Astrocyte (in vitro differentiated cells and primary cell): Measurements from ENCODE around the gene JAKMIP2. TPM values are rescaled to one million over a fixed set of nuclear protein-coding genes. Genes with fewer than 3 reads are reported as not detected.

ENCODE experiments used
- DNase-seq: peaks from one replicate; pipeline ENCODE4 v3.0.0-alpha.2; 2010; ENCODE audit warnings: low read depth
- FAIRE-seq: peaks from 2 replicates; lab custom pipeline; 2011; peaks lifted over from hg19 to GRCh38; lab: Jason Lieb, UNC
- H2AFZ ChIP-seq: 2 replicates; pipeline ENCODE4 v1.6.0; 2012; ENCODE audit warnings: low read depth, low read length, inconsistent platforms
- H3K27ac ChIP-seq: 2 replicates; pipeline ENCODE4 v1.5.1; 2011; ENCODE audit warnings: low read depth, low read length, inconsistent platforms
- H3K27me3 ChIP-seq: 2 replicates; pipeline ENCODE4 v1.6.0; 2011; ENCODE audit warnings: low read length, inconsistent platforms; ENCODE audit not compliant: insufficient read depth
- H3K36me3 ChIP-seq: 2 replicates; pipeline ENCODE4 v1.5.1; 2011; ENCODE audit warnings: low read length, inconsistent platforms; ENCODE audit not compliant: insufficient read depth
- H3K4me1 ChIP-seq: 2 replicates; pipeline ENCODE4 v1.5.1; 2011; ENCODE audit warnings: low read length, inconsistent platforms; ENCODE audit not compliant: insufficient read depth
- H3K4me2 ChIP-seq: 2 replicates; pipeline ENCODE4 v1.6.0; 2012; ENCODE audit warnings: low read length, inconsistent platforms
- H3K4me3 ChIP-seq: 2 replicates; pipeline ENCODE4 v1.5.1; 2011; ENCODE audit warnings: low read depth, mild to moderate bottlenecking, low read length, inconsistent platforms; ENCODE audit not compliant: insufficient read depth
- H3K79me2 ChIP-seq: 2 replicates; pipeline ENCODE4 v1.6.0; 2012; ENCODE audit warnings: mild to moderate bottlenecking, low read length, inconsistent platforms; ENCODE audit not compliant: insufficient read depth
- H3K9ac ChIP-seq: 2 replicates; pipeline ENCODE4 v1.6.0; 2012; ENCODE audit warnings: mild to moderate bottlenecking, low read length, inconsistent platforms
- H3K9me3 ChIP-seq: 2 replicates; pipeline ENCODE4 v1.5.1; 2012; ENCODE audit warnings: low read depth, mild to moderate bottlenecking, low read length, inconsistent platforms; ENCODE audit not compliant: insufficient read depth
- H4K20me1 ChIP-seq: 2 replicates; pipeline ENCODE4 v1.6.0; 2012; ENCODE audit warnings: low read length, inconsistent platforms; ENCODE audit not compliant: insufficient read depth
- H3K27ac Mint-ChIP-seq: one replicate; pipeline ENCODE4 v1.8.0; 2021; ENCODE audit warnings: mild to moderate bottlenecking, mixed read lengths; ENCODE audit not compliant: unreplicated experiment
- H3K27me3 Mint-ChIP-seq: one replicate; pipeline ENCODE4 v1.8.0; 2021; ENCODE audit warnings: low read depth, mixed read lengths; ENCODE audit not compliant: unreplicated experiment
- H3K36me3 Mint-ChIP-seq: one replicate; pipeline ENCODE4 v1.8.0; 2021; ENCODE audit warnings: low read depth, mixed read lengths; ENCODE audit not compliant: unreplicated experiment
- H3K4me1 Mint-ChIP-seq: one replicate; pipeline ENCODE4 v1.8.0; 2021; ENCODE audit warnings: low read depth, mixed read lengths; ENCODE audit not compliant: unreplicated experiment
- H3K4me3 Mint-ChIP-seq: one replicate; pipeline ENCODE4 v1.8.0; 2021; ENCODE audit warnings: mild to moderate bottlenecking, moderate library complexity, mixed read lengths; ENCODE audit not compliant: unreplicated experiment
- H3K9me3 Mint-ChIP-seq: one replicate; pipeline ENCODE4 v1.8.0; 2021; ENCODE audit warnings: mild to moderate bottlenecking, mixed read lengths; ENCODE audit not compliant: unreplicated experiment
- EZH2 ChIP-seq: IDR thresholded peaks from 2 replicates; pipeline ENCODE4 v1.6.1; 2012; ENCODE audit warnings: mild to moderate bottlenecking, low read length, inconsistent platforms; ENCODE audit not compliant: insufficient read depth
- total RNA-seq: library from RNA; stranded (reverse); gene quantifications from 2 replicates; pipeline ENCODE4 v1.2.1, GENCODE V29; 2021
- TF ChIP-seq, protein P1 (sequence below): IDR thresholded peaks from 2 replicates; pipeline ENCODE4 v1.5.1; 2011; ENCODE audit warnings: low read depth, mild to moderate bottlenecking, inconsistent platforms, low read length, moderate library complexity; ENCODE audit not compliant: insufficient read depth

Gene JAKMIP2
- total RNA-seq, 1 donor from 2014 or later = 15.1 TPM

- H2AFZ ChIP-seq = no peak overlapping the region
- FAIRE-seq (no peak), DNase-seq (no peak)
- no peak overlapping the region for H3K27ac ChIP-seq
- H3K4me1 ChIP-seq = no peaks in the 10 kb centered on the region
- H3K9me3 ChIP-seq = no peaks in the 10 kb centered on the region
- Mint-ChIP-seq H3K27me3 (peaks cover 12% of the 10 kb centered on the region), H3K27ac (no peak overlapping the region), H3K4me1 (peaks cover 5% of the 10 kb centered on the region), H3K36me3 (no peaks in the 10 kb centered on the region), H3K4me3 (no peak overlapping the region), H3K9me3 (no peaks in the 10 kb centered on the region)
- H4K20me1 ChIP-seq = no peaks in the 10 kb centered on the region
- H3K36me3 ChIP-seq = no peaks in the 10 kb centered on the region
- no peak overlapping the region for H3K9ac ChIP-seq
- H3K79me2 ChIP-seq = no peaks in the 10 kb centered on the region
- TF ChIP-seq, protein P1, sequence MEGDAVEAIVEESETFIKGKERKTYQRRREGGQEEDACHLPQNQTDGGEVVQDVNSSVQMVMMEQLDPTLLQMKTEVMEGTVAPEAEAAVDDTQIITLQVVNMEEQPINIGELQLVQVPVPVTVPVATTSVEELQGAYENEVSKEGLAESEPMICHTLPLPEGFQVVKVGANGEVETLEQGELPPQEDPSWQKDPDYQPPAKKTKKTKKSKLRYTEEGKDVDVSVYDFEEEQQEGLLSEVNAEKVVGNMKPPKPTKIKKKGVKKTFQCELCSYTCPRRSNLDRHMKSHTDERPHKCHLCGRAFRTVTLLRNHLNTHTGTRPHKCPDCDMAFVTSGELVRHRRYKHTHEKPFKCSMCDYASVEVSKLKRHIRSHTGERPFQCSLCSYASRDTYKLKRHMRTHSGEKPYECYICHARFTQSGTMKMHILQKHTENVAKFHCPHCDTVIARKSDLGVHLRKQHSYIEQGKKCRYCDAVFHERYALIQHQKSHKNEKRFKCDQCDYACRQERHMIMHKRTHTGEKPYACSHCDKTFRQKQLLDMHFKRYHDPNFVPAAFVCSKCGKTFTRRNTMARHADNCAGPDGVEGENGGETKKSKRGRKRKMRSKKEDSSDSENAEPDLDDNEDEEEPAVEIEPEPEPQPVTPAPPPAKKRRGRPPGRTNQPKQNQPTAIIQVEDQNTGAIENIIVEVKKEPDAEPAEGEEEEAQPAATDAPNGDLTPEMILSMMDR = no peak
- no peak for TF ChIP-seq EZH2
- no peak overlapping the region for H3K4me2 ChIP-seq
- H3K4me3 ChIP-seq = no peak overlapping the region
- no peaks in the 10 kb centered on the region for H3K27me3 ChIP-seq
Measured at GRCh38 chr5:147800491-147800890, 18.0 kb upstream of the JAKMIP2 start.

GRCh38 chr5:147796556-147797308, 14.2 kb upstream of the JAKMIP2 start:
- H3K79me2 ChIP-seq = no peaks in the 10 kb centered on the region
- Mint-ChIP-seq H3K27me3 (peaks cover 4% of the 10 kb centered on the region), H3K4me3 (no peak overlapping the region), H3K9me3 (no peaks in the 10 kb centered on the region), H3K27ac (no peak overlapping the region), H3K36me3 (no peaks in the 10 kb centered on the region), H3K4me1 (no peaks in the 10 kb centered on the region)
- no peak overlapping the region for H3K27ac ChIP-seq
- H3K4me2 ChIP-seq = no peak overlapping the region
- no peaks in the 10 kb centered on the region for H3K4me1 ChIP-seq
- TF ChIP-seq EZH2 = no peak
- TF ChIP-seq, protein P1 = no peak
- no peak for DNase-seq
- no peak overlapping the region for H2AFZ ChIP-seq
- FAIRE-seq = no peak
- H4K20me1 ChIP-seq = no peaks in the 10 kb centered on the region
- no peaks in the 10 kb centered on the region for H3K9me3 ChIP-seq
- no peaks in the 10 kb centered on the region for H3K27me3 ChIP-seq
- H3K9ac ChIP-seq = no peak overlapping the region
- no peaks in the 10 kb centered on the region for H3K36me3 ChIP-seq
- no peak overlapping the region for H3K4me3 ChIP-seq

DNA sequence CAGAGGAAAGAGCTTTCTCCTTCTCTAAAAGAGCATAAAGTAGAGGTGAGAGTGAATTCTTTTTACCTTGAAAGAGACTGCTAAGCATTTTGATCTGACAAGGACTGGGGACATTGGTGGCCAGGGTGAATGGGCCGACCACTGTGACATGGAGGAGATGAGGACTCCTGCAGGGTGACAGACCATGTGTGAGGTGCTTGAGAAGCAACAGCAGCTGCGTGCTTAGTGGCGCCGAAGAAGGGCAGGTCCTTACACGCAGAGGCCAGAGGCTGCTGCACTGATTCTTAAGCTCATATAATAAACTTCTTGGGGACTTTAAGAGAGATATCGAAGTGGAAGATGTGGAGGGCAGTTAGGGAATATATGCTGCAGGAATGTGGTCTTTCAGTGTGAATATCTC, 8.7 kb upstream of the JAKMIP2 start:
- no peaks in the 10 kb centered on the region for H3K79me2 ChIP-seq
- Mint-ChIP-seq H3K9me3 (no peaks in the 10 kb centered on the region), H3K27me3 (peaks cover 2% of the 10 kb centered on the region), H3K4me1 (no peaks in the 10 kb centered on the region), H3K27ac (no peak overlapping the region), H3K4me3 (no peak overlapping the region), H3K36me3 (no peaks in the 10 kb centered on the region)
- no peak overlapping the region for H2AFZ ChIP-seq
- H4K20me1 ChIP-seq = no peaks in the 10 kb centered on the region
- no peaks in the 10 kb centered on the region for H3K4me1 ChIP-seq
- H3K27me3 ChIP-seq = no peaks in the 10 kb centered on the region
- H3K4me2 ChIP-seq = no peak overlapping the region
- FAIRE-seq (no peak), DNase-seq (no peak)
- H3K36me3 ChIP-seq = no peaks in the 10 kb centered on the region
- no peaks in the 10 kb centered on the region for H3K9me3 ChIP-seq
- TF ChIP-seq, protein P1 = no peak
- no peak for TF ChIP-seq EZH2
- no peak overlapping the region for H3K4me3 ChIP-seq
- H3K27ac ChIP-seq = no peak overlapping the region
- no peak overlapping the region for H3K9ac ChIP-seq
